ENCODE measurements around the gene CSH2.
"Not testable (repeated sequence)": the region's sequence is repeated elsewhere in the genome, so short reads cannot be mapped to it uniquely, and the experiment has no call there.

The CSH2 gene

DNA sequence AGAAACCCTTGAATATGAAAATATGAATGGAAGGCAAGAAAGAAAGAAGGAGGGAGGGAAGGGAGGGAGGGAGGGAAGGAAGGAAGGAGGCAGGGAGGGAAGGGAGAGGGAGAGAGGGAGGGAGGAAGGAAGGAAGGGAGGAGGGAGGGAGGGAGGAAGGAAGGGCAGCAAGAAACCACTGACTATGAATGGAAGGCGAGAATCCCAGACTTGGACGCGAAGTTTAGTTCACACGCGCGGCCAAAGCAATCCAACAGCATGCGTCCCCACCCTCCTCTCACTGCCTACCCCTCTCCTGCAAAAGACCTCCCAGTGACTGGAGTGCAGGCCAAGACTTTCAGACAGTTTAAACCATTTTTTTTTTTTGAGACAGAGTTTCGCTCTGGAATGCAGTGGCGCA, 23.1 kb downstream of the CSH2 start:
- DNase-seq = no peak

- no peak for DNase-seq
Measured at GRCh38 chr17:63848834-63849689, 24.4 kb downstream of the CSH2 start.

GRCh38 chr17:63847525-63848249, 25.8 kb downstream of the CSH2 start:
- no peak for DNase-seq

- no peak for DNase-seq
Measured at GRCh38 chr17:63845509-63845908, 28.0 kb downstream of the CSH2 start.

GRCh38 chr17:63843910-63844677, 29.4 kb downstream of the CSH2 start:
- no peak for DNase-seq

DNA sequence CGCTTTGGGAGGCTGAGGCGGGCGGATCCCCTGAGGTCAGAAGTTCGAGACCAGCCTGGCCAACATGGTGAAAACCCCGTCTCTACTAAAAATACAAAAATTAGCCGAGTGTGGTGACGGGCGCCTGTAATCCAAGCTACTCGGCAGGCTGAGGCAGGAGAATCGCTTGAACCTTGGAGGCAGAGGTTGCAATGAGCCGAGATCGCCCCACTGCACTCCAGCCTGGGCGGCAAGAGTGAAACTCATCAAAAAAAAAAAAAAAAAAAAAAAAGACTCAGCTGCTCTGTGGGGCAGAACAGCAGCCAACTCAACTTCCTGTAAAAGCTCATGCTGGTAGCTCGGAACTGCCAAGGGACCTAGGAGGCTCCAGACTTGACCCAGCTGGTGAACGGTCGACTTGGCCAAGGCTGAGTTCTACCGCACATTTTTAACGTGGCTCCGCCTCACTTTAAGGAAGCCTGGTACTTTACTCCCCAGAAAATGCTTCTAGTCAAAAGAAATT, 30.0 kb downstream of the CSH2 start:
- DNase-seq = not testable (repeated sequence)

DNA sequence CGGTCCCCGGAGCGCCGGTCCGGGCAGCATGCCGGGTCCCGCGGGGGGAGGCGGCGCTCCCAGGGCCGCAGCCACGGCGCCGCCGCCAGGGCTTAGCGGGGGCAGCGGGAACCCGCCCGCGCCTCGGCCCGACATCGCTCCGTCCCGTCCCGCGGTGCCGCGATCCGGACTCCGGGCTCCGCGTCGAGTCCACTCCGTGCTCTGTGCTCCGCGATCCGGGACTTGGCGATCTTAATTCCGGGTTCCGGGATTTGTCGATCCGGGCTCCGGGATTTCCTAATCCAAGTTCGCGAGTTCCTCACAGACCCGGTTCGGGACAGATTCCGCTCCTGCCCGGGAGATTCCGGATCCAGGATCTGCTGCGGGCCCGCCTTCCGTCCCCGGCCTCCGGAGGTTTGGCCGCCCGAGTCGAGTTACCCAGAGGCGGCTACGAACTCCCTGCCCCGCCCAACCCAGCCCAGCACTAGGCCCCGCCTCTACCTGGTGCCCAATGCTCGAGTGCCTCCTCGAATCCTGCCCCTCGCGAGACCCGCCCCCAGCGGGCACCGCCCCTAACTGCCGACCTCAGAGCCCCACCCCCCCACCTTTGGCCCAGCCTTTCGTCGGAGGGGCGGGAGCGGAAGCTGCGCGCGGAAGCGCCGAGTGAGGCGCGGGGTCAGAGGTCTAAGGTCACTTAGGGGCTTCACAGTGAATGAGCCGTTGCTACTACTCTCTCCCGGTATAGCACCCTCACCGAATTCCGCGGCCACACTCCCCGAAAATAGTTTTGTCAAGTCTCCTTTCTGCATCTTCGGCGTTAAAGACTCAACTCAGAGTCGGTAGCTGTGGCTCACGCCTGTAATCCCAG, 30.7 kb downstream of the CSH2 start, which contains the start of gene SMARCD2:
SMARCD2 (minus strand) TSS at position 146 of the 847 bp plus-strand sequence; CDS start at position 135, 11 bp downstream.
- DNase-seq = peak; percentile 99

- DNase-seq = no peak
Measured at GRCh38 chr17:63842173-63842539, 31.3 kb downstream of the CSH2 start.

- peak; percentile 22 for DNase-seq
Measured at GRCh38 chr17:63841350-63842172, 31.9 kb downstream of the CSH2 start.

- DNase-seq = no peak
Measured at GRCh38 chr17:63840591-63841349, 32.7 kb downstream of the CSH2 start.

DNA sequence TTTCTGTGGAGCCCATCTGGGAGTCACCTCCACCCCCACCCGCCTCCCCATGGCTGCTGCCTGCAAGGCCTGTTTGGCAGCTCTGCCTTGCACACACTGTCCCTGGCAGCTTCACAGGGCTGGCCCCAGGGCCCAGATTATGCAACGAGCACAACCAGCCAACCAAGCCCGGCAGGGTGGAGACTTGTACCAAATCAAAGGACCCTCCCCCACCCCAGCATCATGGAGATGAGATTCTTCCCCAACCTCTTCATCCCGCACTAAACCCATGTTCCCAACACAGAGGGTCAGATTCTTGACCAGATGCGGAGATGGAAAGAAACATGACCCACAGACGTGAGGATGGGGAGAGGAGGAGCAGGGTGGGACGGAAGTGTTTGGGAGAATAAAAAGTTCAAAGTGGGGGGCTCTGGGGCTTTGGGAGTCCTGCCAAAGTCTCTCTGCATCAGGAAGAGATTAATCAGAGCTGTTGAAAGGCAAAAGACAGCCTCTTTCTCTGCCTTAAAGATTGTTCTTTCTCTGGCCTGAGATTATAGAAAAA, 34.8 kb downstream of the CSH2 start:
- no peak for DNase-seq

- no peak for DNase-seq
Measured at GRCh38 chr17:63837962-63838600, 35.4 kb downstream of the CSH2 start.

DNA sequence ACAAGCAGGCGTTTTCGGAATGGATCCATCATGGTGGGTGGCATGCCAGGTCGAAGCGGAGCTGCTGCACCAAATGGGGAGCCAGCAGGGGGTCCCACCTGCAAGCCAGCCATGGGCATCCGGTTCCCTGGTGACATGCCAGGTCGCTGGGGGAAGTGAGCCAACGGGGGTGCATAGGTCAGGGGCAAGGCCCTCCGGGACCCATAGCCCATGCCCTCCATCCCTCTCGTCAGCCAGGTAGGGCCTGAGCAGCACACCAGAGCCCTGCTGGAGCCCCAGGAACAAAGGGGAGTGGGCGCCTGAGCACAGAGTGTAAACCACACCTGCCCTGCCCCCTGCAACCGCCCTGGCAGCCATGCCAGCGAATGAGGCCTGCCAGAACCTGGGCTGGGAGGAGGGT, 36.0 kb downstream of the CSH2 start:
- no peak for DNase-seq

- DNase-seq = no peak
Measured at GRCh38 chr17:63836811-63837210, 36.7 kb downstream of the CSH2 start.

GRCh38 chr17:63835167-63835720, 38.2 kb downstream of the CSH2 start:
- no peak for DNase-seq

- peak; percentile 51 for DNase-seq
Measured at GRCh38 chr17:63834431-63835166, 38.9 kb downstream of the CSH2 start.

DNA sequence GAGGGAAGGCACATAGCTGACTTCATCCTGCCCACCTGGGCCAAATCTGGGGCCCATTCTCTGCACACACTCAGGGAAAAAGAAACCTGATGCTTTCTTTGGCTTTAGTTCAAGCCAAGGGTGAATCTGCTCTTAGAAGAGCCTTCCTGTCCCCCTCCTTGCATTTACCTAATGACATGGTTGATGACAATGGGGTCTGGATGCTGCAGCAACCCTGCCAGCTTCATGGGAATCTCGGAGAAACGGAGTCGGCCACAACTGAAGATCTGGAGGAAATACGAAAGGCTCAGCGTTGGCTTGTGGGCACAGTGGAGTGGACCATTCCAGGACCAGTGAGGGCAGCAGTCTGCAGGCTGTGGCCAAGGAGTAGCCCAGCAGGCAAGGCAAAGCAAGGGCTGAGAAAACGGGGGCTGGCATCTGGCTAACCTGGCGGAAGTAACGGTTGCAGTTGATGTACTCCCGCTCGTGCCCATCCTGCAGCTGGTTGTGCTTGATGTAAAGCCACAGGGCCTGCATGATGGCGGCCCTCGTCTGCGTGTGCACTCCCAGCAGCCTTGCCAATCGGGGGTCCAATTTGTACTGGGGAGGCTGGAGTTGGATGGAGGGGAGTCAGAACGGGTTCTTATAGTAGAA, 39.6 kb downstream of the CSH2 start:
- no peak for DNase-seq

Data from NCI-H1092 (cell line).